PC-9 (cell line): ENCODE results near the gene MARCHF6. TPM values are rescaled to one million over a fixed set of nuclear protein-coding genes. Genes with fewer than 3 reads are reported as not detected.

Experiments used
- BruUV-seq: library from RNA; stranded (reverse); fragments of 400-500 nt; replicated peaks from 2 replicates; lab custom pipeline; 2021; lab: Mats Ljungman, UMichigan
- CTCF ChIA-PET: fragments of 300-600 bp; sonication (Branson Sonifier 250); formaldehyde crosslinking; loops from one replicate; lab custom pipeline; 2022; ENCODE audit warnings: antibody characterized with exemption; lab: Charles Lee
- POLR2A ChIA-PET: fragments of 300-600 bp; sonication (Branson Sonifier 250); formaldehyde crosslinking; loops from one replicate; lab custom pipeline; 2022; ENCODE audit warnings: antibody characterized with exemption; ENCODE audit not compliant: unreplicated experiment; lab: Charles Lee
- DNase-seq, 2 experiments: peaks; one replicate each; pipeline versions ENCODE4 v3.0.0 to v3.0.0-alpha.2; 2015 to 2022; ENCODE audit warnings: mixed read lengths in 1 of 2
- H2AFZ ChIP-seq: fragments of 200-600 bp; sonication (generic); 2 replicates; pipeline ENCODE4 v1.8.1; 2017; ENCODE audit warnings: antibody characterized with exemption
- H3F3A ChIP-seq: fragments of 200-600 bp; sonication (generic); 2 replicates; pipeline ENCODE4 v1.8.1; 2017; ENCODE audit warnings: antibody characterized with exemption, mild to moderate bottlenecking, low read depth; ENCODE audit not compliant: insufficient read depth
- H3K27ac ChIP-seq: fragments of 200-600 bp; sonication (generic); 2 replicates; pipeline ENCODE4 v1.6.1; 2016; ENCODE audit warnings: mixed run types
- H3K27me3 ChIP-seq: fragments of 200-600 bp; sonication (generic); 2 replicates; pipeline ENCODE4 v1.6.1; 2016; ENCODE audit warnings: low read depth, mixed run types; ENCODE audit not compliant: insufficient read depth
- H3K36me3 ChIP-seq: fragments of 200-600 bp; sonication (generic); 2 replicates; pipeline ENCODE4 v1.6.1; 2016; ENCODE audit warnings: low read depth, mixed run types
- H3K4me1 ChIP-seq: fragments of 200-600 bp; sonication (generic); replicated peaks from 2 replicates; pipeline ENCODE4 v1.6.1; 2016; ENCODE audit warnings: mixed run types; ENCODE audit not compliant: insufficient read depth
- H3K4me2 ChIP-seq: fragments of 200-600 bp; sonication (generic); 2 replicates; pipeline ENCODE4 v1.6.1; 2017; ENCODE audit warnings: mixed run types
- H3K4me3 ChIP-seq: fragments of 200-600 bp; sonication (generic); 2 replicates; pipeline ENCODE4 v1.6.1; 2016; ENCODE audit warnings: mixed run types
- H3K79me2 ChIP-seq: fragments of 200-600 bp; sonication (generic); 2 replicates; pipeline ENCODE4 v1.6.1; 2017; ENCODE audit warnings: low read depth, mixed run types
- H3K9me2 ChIP-seq: fragments of 200-600 bp; sonication (generic); 2 replicates; pipeline ENCODE4 v1.8.1; 2017; ENCODE audit warnings: mild to moderate bottlenecking; ENCODE audit not compliant: insufficient read depth
- H3K9me3 ChIP-seq: fragments of 200-600 bp; sonication (generic); 2 replicates; pipeline ENCODE4 v1.8.1; 2016; ENCODE audit warnings: low read depth; ENCODE audit not compliant: insufficient read depth
- H4K20me1 ChIP-seq: fragments of 200-600 bp; sonication (generic); 2 replicates; pipeline ENCODE4 v1.8.1; 2017; ENCODE audit not compliant: insufficient read depth
- CTCF ChIP-seq: fragments of 200-600 bp; sonication (generic); conservative IDR thresholded peaks from 2 replicates; pipeline ENCODE4 v1.6.1; 2017; ENCODE audit warnings: mixed run types, antibody characterized with exemption, mild to moderate bottlenecking, moderate library complexity
- EZH2 ChIP-seq: fragments of 200-600 bp; sonication (generic); IDR thresholded peaks from 2 replicates; pipeline ENCODE4 v1.8.0; 2017; ENCODE audit warnings: antibody characterized with exemption, low read depth
- intact Hi-C: fragments of 100-400 bp; cut with micrococcal nuclease; formaldehyde crosslinking; loops from one replicate; pipeline ENCODE4 v1.10.0; 2022; ENCODE audit not compliant: unreplicated experiment
- total RNA-seq: library from RNA; stranded (reverse); gene quantifications from 2 replicates; pipeline ENCODE4 v1.2.3, GENCODE V29; 2021

Gene MARCHF6
- total RNA-seq, 1 experiment from 2014 or later, result 364 TPM

- no peaks in the 10 kb centered on the region for H3K4me1 ChIP-seq
- intact Hi-C loops, result no loop called here
- H4K20me1 ChIP-seq, result peaks cover 5% of the 10 kb centered on the region; the same call in 1 of the 2 replicates
- no peak overlapping the region for H2AFZ ChIP-seq
- H3K4me2 ChIP-seq, result no peak overlapping the region
- no peak overlapping the region for H3K27ac ChIP-seq
- no peak for TF ChIP-seq EZH2
- no peak for TF ChIP-seq CTCF
- no peaks in the 10 kb centered on the region for H3K9me2 ChIP-seq
- H3K27me3 ChIP-seq, result no peaks in the 10 kb centered on the region
- peaks cover 11% of the 10 kb centered on the region; the same call in 1 of the 2 replicates for H3F3A ChIP-seq
- H3K9me3 ChIP-seq, result no peaks in the 10 kb centered on the region
- H3K4me3 ChIP-seq, result no peak overlapping the region
- BruUV-seq, result no TSS peak
- H3K79me2 ChIP-seq, result no peaks in the 10 kb centered on the region
- POLR2A ChIA-PET, result interaction anchor here (0.7 kb wide), 1 partner anchor 9 kb away, joined by 9 read pairs; no protein-coding TSS in a partner anchor
- no peak for DNase-seq
- CTCF ChIA-PET, result interaction anchor here (0.7 kb wide), 1 partner anchor 32 kb away, joined by 3 read pairs; no protein-coding TSS in a partner anchor
- H3K36me3 ChIP-seq, result peaks cover 58% of the 10 kb centered on the region
Measured at GRCh38 chr5:10393491-10393890, 40.0 kb downstream of the MARCHF6 start.

- ChIA-PET CTCF (interaction anchor here (0.6 kb wide), 2 partner anchors 12 to 112 kb away, joined by 4 read pairs; no protein-coding TSS in a partner anchor), POLR2A (no interaction called here)
- no peak overlapping the region for H3K4me2 ChIP-seq
- no peak overlapping the region for H3K27ac ChIP-seq
- no TSS peak for BruUV-seq
- intact Hi-C loops, result loop anchor here (2.0 kb wide), 1 partner anchor 18 kb away; no protein-coding TSS in a partner anchor
- no peaks in the 10 kb centered on the region for H3K79me2 ChIP-seq
- no peak for DNase-seq
- no peaks in the 10 kb centered on the region for H3K4me1 ChIP-seq
- H2AFZ ChIP-seq, result no peak overlapping the region
- no peaks in the 10 kb centered on the region; the same call in 1 of the 2 replicates for H3K9me2 ChIP-seq
- H3K4me3 ChIP-seq, result no peak overlapping the region
- peaks cover 7% of the 10 kb centered on the region; the same call in 1 of the 2 replicates for H4K20me1 ChIP-seq
- peaks cover 54% of the 10 kb centered on the region for H3K36me3 ChIP-seq
- TF ChIP-seq EZH2 (no peak), CTCF (no peak)
- peaks cover 15% of the 10 kb centered on the region; the same call in 1 of the 2 replicates for H3F3A ChIP-seq
- H3K9me3 ChIP-seq, result no peaks in the 10 kb centered on the region
- H3K27me3 ChIP-seq, result no peaks in the 10 kb centered on the region
Measured at GRCh38 chr5:10396552-10396951, 43.1 kb downstream of the MARCHF6 start.

GRCh38 chr5:10399839-10400238 lies 46.3 kb downstream of the MARCHF6 start:
- Histone ChIP-seq H3K27me3 (no peaks in the 10 kb centered on the region), H3F3A (peaks cover 22% of the 10 kb centered on the region), H3K9me3 (no peaks in the 10 kb centered on the region), H2AFZ (no peak overlapping the region), H3K4me2 (no peak overlapping the region), H3K4me3 (no peak overlapping the region), H3K36me3 (peaks cover 56% of the 10 kb centered on the region), H3K4me1 (no peaks in the 10 kb centered on the region), H3K27ac (no peak overlapping the region), H3K79me2 (no peaks in the 10 kb centered on the region), H4K20me1 (peaks cover 3% of the 10 kb centered on the region; the same call in 1 of the 2 replicates), H3K9me2 (no peaks in the 10 kb centered on the region; the same call in 1 of the 2 replicates)
- POLR2A ChIA-PET, result no interaction called here
- CTCF ChIA-PET, result no interaction called here
- intact Hi-C loops, result no loop called here
- DNase-seq, result no peak
- no peak for TF ChIP-seq CTCF
- TF ChIP-seq EZH2, result no peak
- no TSS peak for BruUV-seq
